Fibroblast of lung (primary cell): Measurements from ENCODE around the gene ERBB2. TPM values are rescaled to one million over a fixed set of nuclear protein-coding genes. Genes with fewer than 3 reads are reported as not detected.

ENCODE experiments used
- DNase-seq, 2 donors: peaks; one replicate each; pipeline versions ENCODE4 v3.0.0 to v3.0.0-alpha.2; 2010; ENCODE audit warnings: low read depth in 2 of 2
- H2AFZ ChIP-seq: 2 replicates; pipeline ENCODE4 v1.5.1; 2012; ENCODE audit warnings: low read length, control low read depth, inconsistent platforms
- H3K27ac ChIP-seq: 2 replicates; pipeline ENCODE4 v1.5.1; 2011; ENCODE audit warnings: low read length, control low read depth; ENCODE audit not compliant: insufficient read depth
- H3K27me3 ChIP-seq: 2 replicates; pipeline ENCODE4 v1.5.1; 2011; ENCODE audit warnings: mild to moderate bottlenecking, low read length; ENCODE audit not compliant: control insufficient read depth, insufficient read depth
- H3K36me3 ChIP-seq: 2 replicates; pipeline ENCODE4 v1.5.1; 2011; ENCODE audit warnings: low read length; ENCODE audit not compliant: control insufficient read depth, insufficient read depth
- H3K4me1 ChIP-seq: 2 replicates; pipeline ENCODE4 v1.5.1; 2011; ENCODE audit warnings: low read length; ENCODE audit not compliant: control insufficient read depth, insufficient read depth; ENCODE audit errors: extremely low read depth
- H3K4me2 ChIP-seq: 2 replicates; pipeline ENCODE4 v1.5.1; 2011; ENCODE audit warnings: low read length, control low read depth; ENCODE audit not compliant: insufficient read depth; ENCODE audit errors: extremely low read depth
- H3K4me3 ChIP-seq, 4 experiments: fragments of 200-600 bp in 1 of 4; sonication (generic) in 1 of 4; replicated peaks in 1 of 4; 2 replicates each; pipeline ENCODE4 v1.5.1; 2011 to 2016; ENCODE audit warnings: low read length in 4 of 4, low read depth in 3 of 4, mild to moderate bottlenecking in 3 of 4, control low read depth in 2 of 4, inconsistent platforms in 1 of 4, mixed read lengths in 1 of 4; ENCODE audit not compliant: insufficient read depth in 1 of 4; ENCODE audit errors: control extremely low read depth in 1 of 4
- H3K79me2 ChIP-seq: 2 replicates; pipeline ENCODE4 v1.5.1; 2012; ENCODE audit warnings: mild to moderate bottlenecking, low read length, inconsistent platforms; ENCODE audit not compliant: control insufficient read depth, insufficient read depth
- H3K9ac ChIP-seq: 2 replicates; pipeline ENCODE4 v1.5.1; 2011; ENCODE audit warnings: mild to moderate bottlenecking, low read length, control low read depth; ENCODE audit not compliant: insufficient read depth
- H3K9me3 ChIP-seq: 2 replicates; pipeline ENCODE4 v1.5.1; 2012; ENCODE audit warnings: low read depth, low read length; ENCODE audit not compliant: control insufficient read depth, insufficient read depth
- H4K20me1 ChIP-seq: 2 replicates; pipeline ENCODE4 v1.5.1; 2011; ENCODE audit warnings: low read length; ENCODE audit not compliant: control insufficient read depth, insufficient read depth; ENCODE audit errors: extremely low read depth
- CTCF ChIP-seq, 2 donors: IDR thresholded peaks in 1 of 2; conservative IDR thresholded peaks in 1 of 2; 1 replicate in 1 of 2; 2 replicates in 1 of 2; pipeline ENCODE4 v1.5.1; 2011 to 2012; ENCODE audit warnings: low read length in 2 of 2, control low read depth in 1 of 2, inconsistent platforms in 1 of 2, low read depth in 1 of 2, mild to moderate bottlenecking in 1 of 2
- EZH2 ChIP-seq: IDR thresholded peaks from 2 replicates; pipeline ENCODE4 v1.5.1; 2012; ENCODE audit warnings: low read length, control low read depth, mild to moderate bottlenecking; ENCODE audit errors: missing control alignments
- polyA plus RNA-seq, 2 donors: library from polyadenylated mRNA; depleted of rRNA in 1 of 2; stranded (reverse) in 1 of 2; unstranded in 1 of 2; fragments of >200 nt; gene quantifications; 2 replicates each; pipeline ENCODE4 v1.2.1, GENCODE V29; 2011 to 2012; ENCODE audit warnings: missing spikeins in 1 of 2
- total RNA-seq: library from RNA; depleted of rRNA; stranded (reverse); fragments of >200 nt; gene quantifications from 2 replicates; pipeline ENCODE4 v1.2.1, GENCODE V29; 2014

ERBB2 gene
- total and polyA plus RNA-seq, 2 donors (not counting 1 experiment from before 2014, with no cell fraction given), result 24.7 to 33.9 TPM

- Histone ChIP-seq H3K36me3 (peaks cover 13% of the 10 kb centered on the region), H3K27me3 (no peaks in the 10 kb centered on the region), H3K4me1 (peaks cover 4% of the 10 kb centered on the region), H2AFZ (no peak overlapping the region), H3K4me3 (no peak overlapping the region), H3K27ac (no peak overlapping the region), H3K79me2 (peaks cover 12% of the 10 kb centered on the region), H4K20me1 (no peaks in the 10 kb centered on the region), H3K4me2 (no peak overlapping the region), H3K9me3 (no peaks in the 10 kb centered on the region), H3K9ac (no peak overlapping the region)
- DNase-seq, result no peak
- TF ChIP-seq EZH2 (no peak), CTCF (conservative IDR thresholded peaks at IDR 0.05 in 1 of 2, IDR thresholded peaks at IDR 0.05 in 1 of 2; ENCODE audit: low read depth in 1 of 2, low read length in 2 of 2) (no peak)
These were observed 6.0 kb downstream of the ERBB2 start for GRCh38 chr17:39705786-39706348.

- Histone ChIP-seq H3K27me3 (no peaks in the 10 kb centered on the region), H3K27ac (no peak overlapping the region), H3K4me3 (no peak overlapping the region), H3K9me3 (no peaks in the 10 kb centered on the region), H3K9ac (no peak overlapping the region), H3K4me1 (peaks cover 2% of the 10 kb centered on the region), H3K4me2 (no peak overlapping the region), H3K79me2 (peaks cover 8% of the 10 kb centered on the region), H3K36me3 (peaks cover 13% of the 10 kb centered on the region), H4K20me1 (no peaks in the 10 kb centered on the region), H2AFZ (no peak overlapping the region)
- no peak for DNase-seq
- TF ChIP-seq EZH2 (no peak), CTCF (conservative IDR thresholded peaks at IDR 0.05 in 1 of 2, IDR thresholded peaks at IDR 0.05 in 1 of 2; ENCODE audit: low read depth in 1 of 2, low read length in 2 of 2) (no peak)
These were observed 6.5 kb downstream of the ERBB2 start for GRCh38 chr17:39706383-39706782.

GRCh38 chr17:39706921-39707337, 7.1 kb downstream of the ERBB2 start:
- peaks cover 3% of the 10 kb centered on the region for H3K79me2 ChIP-seq
- no peak for DNase-seq
- no peaks in the 10 kb centered on the region for H4K20me1 ChIP-seq
- H3K4me2 ChIP-seq, result no peak overlapping the region
- H3K27ac ChIP-seq, result no peak overlapping the region
- no peaks in the 10 kb centered on the region for H3K27me3 ChIP-seq
- no peaks in the 10 kb centered on the region for H3K9me3 ChIP-seq
- peaks cover 2% of the 10 kb centered on the region for H3K4me1 ChIP-seq
- H3K9ac ChIP-seq, result no peak overlapping the region
- H3K4me3 ChIP-seq, result no peak overlapping the region
- no peak overlapping the region for H2AFZ ChIP-seq
- peaks cover 17% of the 10 kb centered on the region for H3K36me3 ChIP-seq
- TF ChIP-seq EZH2 (no peak), CTCF (conservative IDR thresholded peaks at IDR 0.05 in 1 of 2, IDR thresholded peaks at IDR 0.05 in 1 of 2; ENCODE audit: low read depth in 1 of 2, low read length in 2 of 2) (no peak)
